NCI-H1694 (cell line): ENCODE results near the gene DEUP1.
"Not testable (repeated sequence)": the region's sequence is repeated elsewhere in the genome, so short reads cannot be mapped to it uniquely, and the experiment has no call there.

Experiments used
- DNase-seq: peaks from one replicate; lab custom pipeline; 2025; lab: John Stamatoyannopoulos, UW

The DEUP1 gene

DNA sequence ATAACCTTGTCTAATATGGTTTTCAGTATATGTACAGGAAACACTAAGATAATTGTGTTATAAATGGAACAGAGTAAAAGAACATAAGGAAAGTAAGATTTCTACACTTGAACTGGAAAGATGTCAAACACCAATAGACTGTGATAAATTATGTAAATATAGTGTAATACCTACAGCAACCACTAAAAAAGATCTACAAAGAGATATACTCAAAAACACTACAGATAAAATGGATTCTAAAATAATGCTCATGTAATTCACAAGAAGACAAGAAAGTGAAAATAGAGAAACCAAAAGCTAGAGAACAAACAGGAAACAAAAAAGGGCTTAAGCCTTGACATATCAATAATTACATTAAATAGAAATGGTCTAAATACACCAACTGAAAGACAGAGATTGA lies 30.9 kb downstream of the DEUP1 start:
- DNase-seq: no peak

DNA sequence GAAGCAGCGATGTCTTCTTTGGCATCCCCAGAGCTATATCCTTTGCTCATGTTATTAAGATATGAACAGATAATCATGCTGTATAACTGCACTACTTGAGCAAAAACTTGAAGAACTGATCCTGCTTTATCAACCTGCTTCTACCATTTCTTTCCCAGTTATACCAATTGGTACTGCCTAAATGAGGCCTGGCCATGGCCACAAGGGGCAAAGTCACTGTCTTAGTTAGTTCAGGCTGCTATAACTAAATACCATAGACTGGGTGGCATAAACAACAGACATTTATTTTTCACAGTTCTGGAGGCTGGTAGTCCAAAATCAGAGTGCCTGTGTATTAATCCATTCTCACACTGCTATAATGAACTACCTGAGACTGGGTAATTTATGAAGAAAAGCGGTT lies 37.5 kb downstream of the DEUP1 start:
- DNase-seq: no peak

DNA sequence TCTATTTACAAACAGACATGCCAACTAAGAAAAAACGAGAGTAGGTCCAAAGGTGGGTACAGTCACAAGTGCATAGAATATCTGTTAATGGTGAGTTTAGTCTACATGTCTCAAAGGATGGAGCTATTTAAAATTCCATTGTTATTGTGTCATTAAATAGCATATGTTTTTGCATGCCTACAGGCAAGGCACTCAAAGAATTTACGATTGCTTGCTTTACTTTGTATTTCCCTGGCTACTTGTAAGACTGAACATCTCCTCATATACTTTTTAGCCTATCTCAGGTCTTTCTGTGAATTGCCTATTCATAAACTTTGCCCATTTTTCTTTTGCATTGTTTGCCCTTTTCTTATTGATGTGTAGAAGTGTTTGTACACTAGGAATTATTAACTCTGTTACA lies 39.7 kb downstream of the DEUP1 start:
- DNase-seq: no peak

DNA sequence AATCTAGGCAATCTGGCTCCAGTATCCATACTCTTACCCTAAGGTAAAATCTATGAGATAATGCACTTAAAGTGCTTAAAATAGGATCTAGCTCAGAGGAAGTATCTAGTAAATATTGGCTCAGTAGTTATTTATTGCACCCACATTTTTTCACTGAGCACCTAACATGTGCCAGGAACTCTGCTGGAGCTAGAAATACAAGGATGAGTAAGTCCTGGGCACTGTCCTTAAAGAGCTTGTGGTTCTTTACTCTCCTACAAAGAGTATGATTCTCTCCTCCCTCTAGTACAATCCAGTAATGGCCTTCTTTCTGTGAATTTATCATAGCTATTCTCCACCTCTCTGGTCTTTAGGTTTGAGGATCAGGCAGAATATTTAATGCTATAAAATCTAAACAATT lies 59.2 kb downstream of the DEUP1 start:
- no peak for DNase-seq

DNA sequence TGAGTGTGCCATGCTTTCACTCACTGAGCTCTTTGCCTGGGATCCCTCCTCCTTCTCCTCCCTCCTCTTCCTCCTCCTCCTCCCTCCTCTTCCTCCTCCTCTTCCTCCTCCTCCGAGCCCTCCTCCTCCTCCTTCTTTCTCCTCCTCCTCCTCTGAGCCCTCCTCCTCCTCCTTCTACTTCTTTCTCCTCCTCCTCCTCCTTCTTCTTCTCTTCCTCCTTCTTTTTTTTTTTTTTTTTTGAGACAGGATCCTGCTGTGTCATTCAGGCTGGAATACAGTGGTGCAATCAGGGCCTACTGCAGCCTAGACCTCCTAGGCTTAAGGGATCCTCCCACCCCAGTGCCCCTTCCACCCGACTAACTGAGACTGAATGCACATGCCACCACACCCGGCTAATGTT lies 62.3 kb downstream of the DEUP1 start:
- DNase-seq: no peak

DNA sequence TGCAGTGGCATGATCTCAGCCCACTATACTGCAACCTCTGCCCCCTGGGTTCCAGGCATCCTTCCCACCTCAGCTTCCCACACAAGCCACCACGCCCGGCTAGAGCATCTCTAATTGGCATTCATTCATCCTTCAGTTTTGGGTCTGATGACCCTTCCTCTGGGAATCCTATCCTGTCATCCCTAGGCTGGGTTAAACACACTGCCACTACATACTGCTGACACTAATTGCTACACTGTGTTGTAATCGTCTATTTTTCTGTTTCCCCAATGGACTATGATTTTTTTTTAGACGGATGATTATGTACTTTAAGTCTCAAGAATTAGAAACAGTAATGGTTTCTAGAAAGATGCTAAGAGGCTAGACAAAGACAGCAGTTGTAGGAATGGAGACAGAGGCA lies 62.8 kb downstream of the DEUP1 start:
- DNase-seq: no peak

DNA sequence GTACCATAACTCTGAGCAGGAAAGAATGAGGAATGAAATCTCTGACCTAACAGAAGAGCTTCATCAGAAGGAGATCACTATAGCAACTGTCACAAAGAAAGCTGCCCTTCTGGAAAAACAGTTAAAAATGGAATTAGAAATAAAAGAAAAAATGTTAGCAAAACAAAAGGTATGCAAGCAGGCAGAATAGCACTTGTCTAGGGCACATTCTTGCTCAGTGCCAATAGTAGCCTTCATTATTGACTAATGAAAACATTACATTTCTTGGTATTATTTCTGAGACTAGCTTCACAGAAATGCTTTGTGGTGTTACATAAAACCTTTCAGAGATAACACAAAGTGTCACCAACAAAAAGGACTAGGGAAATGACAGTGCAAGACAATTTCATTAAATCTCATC lies 63.9 kb downstream of the DEUP1 start:
- DNase-seq: no peak

DNA sequence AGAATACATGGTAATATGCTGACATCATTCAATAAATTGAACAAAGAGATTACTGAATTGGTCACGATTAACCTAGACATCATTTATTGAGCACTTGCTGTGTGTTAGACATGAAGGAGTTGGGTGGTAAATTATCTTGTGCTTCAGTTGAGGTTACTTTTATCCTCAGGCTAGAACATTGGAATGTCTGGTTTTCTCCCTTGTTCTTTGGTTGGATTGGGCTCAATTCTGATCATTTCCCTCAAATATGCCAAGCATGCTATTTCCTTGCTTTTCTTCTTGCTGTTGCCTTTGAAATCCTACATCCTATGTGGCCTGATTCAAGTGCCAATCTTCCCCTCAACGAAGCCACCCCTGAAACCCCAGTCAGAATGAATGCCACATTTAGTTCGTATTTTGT lies 65.8 kb downstream of the DEUP1 start:
- DNase-seq: no peak

DNA sequence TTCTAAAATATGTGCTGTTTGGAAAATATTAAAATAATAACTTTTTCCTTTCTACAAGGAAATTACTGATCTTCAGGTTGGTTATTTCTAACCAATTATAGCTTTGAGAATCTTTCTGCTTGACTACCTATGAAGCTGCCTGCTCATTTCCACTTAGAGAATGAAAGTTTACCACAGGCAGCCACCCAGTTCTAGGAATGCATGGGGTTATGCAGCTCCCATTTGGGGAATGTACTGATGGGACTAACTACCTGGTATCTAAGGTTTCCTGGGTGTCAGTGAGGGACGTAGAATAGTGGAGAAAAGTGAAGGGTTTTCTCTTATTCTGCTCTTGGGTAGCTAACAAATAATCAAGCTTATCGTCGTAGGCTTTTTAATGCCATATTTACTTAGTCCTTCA lies 73.4 kb downstream of the DEUP1 start:
- DNase-seq: no peak

DNA sequence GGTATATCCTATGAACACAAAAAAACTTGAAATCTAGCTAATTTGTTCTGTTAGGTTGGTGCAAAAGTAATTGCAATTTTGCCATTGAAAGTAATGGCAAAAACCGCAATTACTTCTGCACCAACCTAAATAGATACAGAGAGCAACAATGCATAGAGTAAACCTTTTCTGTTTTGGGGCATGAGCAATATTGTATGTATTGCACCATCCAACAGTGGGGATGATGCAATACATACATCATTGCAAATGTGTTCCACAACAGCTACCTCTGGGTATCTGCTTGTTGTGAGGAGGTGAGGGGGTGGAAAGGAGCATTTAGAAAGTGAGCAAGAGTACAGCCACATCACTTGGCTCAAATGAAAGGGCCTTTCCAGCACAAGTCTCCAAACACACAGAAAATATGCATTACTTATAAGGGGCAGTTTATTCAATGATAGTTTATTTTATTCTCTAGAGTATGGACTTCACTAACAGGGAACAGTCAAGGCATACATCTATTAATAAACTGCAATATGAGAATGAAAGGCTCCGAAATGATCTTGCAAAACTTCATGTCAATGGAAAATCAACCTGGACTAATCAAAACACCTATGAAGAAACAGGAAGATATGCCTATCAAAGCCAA lies 77.3 kb downstream of the DEUP1 start:
- DNase-seq: no peak

DNA sequence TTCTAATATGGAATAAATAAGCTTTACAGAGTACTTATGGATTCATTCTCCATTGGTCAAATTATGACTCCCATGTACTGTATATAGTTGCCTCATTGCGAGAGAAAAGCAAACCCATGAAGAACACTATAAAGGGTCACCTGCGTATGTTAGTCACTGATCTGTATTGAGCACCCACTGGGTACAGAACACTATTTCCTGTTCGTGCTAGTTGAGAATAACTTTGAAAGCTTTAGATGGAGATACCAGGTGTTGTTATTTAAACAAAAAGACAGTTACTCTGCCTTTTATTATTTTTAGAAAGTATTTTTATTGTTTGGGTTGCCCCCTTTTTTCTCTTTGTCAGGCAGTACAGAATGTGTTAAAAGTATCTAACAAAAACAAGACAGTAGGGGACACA lies 79.9 kb downstream of the DEUP1 start:
- no peak for DNase-seq

DNA sequence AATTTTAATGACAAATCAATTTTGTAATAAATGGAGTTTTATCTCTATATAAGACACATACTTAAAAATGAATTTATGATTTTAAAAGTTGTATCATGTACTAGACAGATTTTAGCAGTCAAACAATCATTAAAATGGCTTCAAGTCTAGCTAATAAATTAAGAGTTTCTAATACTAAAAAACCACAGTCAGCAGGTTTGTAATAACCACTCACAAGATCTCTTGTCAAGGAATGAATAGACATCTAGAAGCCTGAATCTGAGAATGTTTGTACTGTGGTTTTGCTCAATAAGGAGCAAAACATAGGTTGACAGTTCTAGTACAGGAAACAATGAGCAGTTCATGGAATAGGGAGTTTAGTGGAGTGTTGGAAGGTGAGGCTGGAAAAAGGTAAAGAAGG lies 81.2 kb downstream of the DEUP1 start:
- DNase-seq: no peak

DNA sequence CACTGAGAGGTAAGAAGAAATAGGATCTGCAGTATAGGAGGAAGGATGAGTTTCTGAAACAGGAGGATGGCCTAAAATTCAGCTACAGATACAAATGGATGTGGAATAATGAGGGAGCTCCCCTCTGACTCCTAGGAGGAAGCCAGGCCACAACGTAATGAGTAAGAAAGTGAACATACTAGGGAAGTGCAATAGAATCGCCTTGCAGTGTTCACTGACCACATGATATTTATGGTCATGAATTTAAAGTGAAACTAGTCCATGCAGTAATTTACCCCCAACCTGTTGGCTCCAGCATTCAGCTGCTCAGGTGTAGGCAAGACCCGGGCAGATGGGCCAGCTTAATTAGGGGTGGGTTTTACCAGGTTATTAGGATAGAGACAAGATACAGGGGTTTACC lies 101.7 kb downstream of the DEUP1 start:
- DNase-seq: no peak

DNA sequence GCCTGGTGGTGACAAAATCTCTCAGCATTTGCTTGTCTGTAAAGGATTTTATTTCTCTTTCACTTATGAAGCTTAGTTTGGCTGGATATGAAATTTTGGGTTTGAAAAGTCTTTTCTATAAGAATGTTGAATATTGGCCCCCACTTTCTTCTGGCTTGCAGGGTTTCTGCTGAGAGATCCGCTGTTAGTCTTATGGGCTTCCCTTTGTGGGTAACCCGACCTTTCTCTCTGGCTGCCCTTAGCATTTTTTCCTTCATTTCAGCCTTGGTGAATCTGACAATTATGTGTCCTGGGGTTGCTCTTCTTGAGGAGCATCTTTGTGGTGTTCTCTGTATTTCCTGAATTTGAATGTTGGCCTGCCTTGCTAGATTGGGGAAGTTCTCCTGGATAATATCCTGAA lies 112.7 kb downstream of the DEUP1 start:
- not testable (repeated sequence) for DNase-seq

DNA sequence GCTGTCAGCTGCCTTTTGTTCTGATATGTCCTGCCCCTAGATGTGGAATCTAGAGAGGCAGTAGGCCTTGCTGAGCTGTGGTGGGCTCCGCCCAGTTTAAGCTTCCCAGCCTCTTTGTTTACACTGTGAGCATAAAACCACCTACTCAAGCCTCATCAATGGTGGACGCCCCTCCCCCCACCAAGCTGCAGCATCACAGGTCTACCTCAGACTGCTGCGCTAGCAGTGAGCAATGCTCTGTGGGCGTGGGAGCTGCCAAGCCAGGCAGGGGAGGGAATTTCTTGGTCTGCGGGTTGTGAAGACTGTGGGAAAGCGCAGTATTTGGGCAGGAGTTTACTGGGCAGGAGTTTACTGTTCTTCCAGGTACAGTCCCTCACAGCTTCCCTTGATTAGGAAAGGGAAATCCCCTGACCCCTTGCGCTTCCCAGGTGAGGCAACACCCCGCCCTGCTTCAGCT lies 114.1 kb downstream of the DEUP1 start:
- DNase-seq: no peak

DNA sequence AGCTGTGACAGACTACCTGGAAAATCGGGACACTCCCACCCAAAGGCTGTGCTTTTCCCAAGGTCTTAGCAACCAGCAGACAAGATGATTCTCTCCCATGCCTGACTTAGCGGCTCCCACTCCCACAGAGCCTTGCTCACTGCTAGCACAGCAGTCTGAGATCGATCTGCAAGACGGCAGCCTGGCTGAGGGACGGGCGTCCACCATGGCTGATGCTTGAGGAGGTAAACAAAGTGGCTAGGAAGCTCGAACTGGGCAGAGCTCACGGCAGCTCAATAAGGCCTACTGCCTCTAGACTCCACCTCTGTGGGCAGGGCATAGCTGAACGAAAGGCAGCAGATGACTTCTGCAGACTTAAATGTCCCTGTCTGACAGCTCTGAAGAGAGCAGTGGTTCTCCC lies 127.7 kb downstream of the DEUP1 start:
- DNase-seq: no peak

DNA sequence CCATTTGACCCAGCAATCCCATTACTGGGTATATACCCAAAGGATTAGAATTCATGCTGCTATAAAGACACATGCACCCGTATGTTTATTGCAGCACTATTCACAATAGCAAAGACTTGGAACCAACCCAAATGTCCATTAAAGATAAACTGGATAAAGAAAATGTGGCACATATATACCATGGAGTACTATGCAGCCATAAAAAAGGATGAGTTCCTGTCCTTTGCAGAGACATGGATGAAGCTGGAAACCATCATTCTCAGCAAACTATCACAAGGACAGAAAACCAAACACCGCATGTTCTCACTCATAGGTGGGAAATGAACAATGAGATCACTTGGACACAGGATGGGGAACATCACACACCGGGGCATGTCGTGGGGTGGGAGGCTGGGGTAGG lies 133.1 kb downstream of the DEUP1 start:
- not testable (repeated sequence) for DNase-seq

DNA sequence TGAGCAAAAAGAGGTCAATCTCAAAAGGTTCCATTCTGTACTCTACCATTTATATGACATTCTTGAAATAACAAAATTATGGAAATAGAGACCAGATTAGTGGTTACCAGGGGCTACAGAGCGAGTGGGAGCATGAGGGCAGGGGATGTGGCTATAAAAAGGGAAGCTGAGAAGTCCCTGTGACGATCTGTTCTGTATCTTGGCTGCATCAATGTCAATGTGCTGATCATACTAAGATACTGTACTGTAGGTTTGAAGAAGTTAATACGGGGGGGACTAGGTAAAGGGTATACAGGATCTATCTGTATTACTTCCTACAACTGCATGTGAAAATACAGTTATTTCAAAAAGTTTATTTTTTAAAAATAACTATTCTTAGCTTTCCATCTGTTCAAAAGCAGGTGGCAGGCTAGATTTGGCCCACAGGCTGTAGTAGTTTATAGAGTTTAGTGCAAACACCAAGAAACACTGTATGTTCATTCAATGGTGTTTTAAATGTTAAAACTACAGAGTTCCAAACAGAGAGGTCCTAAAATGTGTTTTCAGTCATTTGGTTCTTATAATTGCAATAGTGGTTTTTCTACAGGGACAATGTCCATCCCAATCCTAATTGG lies 134.5 kb downstream of the DEUP1 start:
- DNase-seq: no peak

DNA sequence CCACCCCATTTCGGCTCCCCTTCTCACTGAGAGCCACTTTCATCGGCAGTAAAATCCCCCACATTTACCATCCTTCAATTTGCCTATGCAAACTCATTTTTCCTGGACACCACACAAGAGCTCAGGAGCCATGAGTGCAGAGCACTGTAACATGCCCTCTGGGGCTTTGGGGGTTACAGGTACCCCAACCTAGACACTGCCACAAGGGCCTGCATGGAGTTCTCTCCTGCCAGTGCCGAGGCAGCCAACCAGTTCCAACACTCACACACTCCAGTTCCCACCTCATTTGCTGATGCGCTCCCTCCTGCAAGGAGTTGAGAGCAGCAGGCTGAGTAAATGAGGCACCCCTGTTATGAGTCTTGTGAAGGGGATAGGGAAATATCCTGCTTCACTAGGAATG lies 136.5 kb downstream of the DEUP1 start:
- no peak for DNase-seq

DNA sequence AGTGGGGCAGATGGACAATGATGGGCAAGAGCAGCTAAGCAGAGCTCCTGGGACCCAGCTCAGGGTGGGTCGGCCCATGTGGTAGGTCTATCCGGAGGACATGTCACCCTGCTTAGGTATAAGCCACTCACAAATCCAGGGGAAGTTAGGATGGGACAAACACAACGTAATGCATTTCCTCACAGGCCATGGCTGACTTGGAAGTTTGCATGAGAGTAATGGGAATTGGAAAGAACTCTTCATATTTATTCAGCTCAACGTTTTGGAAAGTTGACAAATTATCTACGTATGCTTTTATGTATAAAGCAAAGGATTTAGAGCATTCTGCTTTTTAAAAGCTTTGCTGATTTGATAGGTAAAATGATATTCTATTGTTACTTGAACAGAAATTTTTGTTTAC lies 137.7 kb downstream of the DEUP1 start:
- no peak for DNase-seq

DNA sequence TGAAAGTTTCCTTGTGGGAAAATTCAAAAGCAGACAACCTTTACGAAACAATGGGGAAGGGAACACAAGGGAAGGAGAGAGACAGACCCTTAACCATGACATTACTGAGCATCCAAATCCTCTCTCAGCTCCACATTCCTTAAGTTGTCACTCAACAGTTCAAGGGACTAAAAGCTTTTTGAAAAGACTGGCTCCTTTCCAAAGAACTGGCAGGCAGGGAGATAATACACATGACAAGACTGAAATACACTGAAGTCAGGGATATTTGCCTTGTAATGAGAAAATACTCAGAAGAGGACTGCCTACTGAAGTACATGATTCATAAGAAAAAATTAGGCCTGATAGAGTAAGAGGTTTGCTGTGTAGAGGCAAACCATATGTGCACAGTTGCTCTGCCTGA lies 143.6 kb downstream of the DEUP1 start:
- DNase-seq: no peak

DNA sequence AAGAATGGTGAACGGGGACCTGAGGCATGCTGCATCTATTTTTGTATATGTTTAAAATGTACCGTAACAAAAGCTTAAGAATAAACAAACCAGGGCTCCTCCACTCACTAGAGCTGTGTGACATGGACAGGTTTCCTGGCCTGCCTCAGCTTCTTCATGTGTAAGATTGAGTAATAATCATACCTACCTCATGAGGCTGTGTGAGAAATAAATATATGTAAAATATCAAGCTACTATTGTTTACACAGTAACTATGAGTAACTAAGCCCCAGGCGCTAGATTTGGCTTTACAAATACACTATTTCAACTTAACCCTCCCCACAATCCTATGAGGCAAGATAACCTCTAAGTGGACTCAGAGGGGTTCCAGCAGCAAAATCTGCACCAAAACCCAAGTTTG lies 146.3 kb downstream of the DEUP1 start:
- DNase-seq: no peak

DNA sequence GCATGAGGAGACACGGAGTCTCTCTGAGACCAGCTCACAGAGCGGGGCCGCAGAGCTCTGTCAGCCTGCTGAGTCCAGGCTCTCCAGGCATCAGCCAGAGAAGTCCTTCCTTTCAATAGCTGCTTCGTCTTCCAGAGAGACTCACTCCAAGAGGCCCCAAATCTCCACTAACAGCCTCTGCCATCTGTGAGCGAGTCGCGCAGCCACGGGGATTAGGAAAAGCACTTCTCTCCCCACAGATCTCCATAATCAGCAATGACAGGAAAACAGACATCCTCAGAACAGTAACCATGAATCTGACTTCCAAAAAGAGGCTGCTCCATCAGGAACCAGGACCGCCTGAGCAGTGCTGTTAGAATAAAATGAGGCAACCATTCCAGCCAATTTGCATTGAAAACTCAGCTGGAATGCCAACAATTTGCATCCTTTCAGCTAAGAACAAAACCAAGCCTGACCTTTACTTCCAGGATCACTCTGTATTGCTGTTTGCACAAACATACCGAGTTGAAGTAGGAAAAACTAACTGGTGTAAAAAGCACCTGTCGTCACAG lies 147.2 kb downstream of the DEUP1 start:
- DNase-seq: no peak

DNA sequence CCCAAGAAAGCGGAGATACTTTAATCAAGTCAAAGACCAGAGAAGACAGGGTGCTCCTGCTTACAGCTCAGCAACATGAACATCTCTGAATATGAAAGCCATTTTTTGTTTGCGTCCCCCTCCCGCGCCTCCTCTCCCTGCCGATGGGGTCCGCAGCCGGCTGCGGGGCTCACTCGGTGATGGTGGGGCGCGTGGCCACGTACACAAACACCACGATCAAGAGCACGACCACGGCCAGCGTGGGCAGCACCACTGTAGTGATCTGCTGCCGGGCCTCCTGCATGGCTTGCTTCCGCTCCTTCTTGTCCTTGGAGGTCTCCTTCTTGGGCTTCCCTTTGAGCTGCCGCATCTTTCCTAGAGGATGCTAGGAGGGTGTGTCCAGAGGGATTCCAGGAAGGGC lies 148.3 kb downstream of the DEUP1 start:
- no peak for DNase-seq
